D721Med (cell line): ENCODE results near the gene CDH4.
"Not testable (repeated sequence)": the region's sequence is repeated elsewhere in the genome, so short reads cannot be mapped to it uniquely, and the experiment has no call there.

Experiments
- DNase-seq: peaks from one replicate; pipeline ENCODE4 v3.0.0; 2011; ENCODE audit warnings: low spot score; ENCODE audit not compliant: insufficient read length
- FAIRE-seq: peaks from 2 replicates; lab custom pipeline; 2011; peaks lifted over from hg19 to GRCh38; lab: Jason Lieb, UNC
- CTCF ChIP-seq: IDR thresholded peaks from 2 replicates; pipeline ENCODE4 v1.5.1; 2012; ENCODE audit warnings: mild to moderate bottlenecking, control low read depth; ENCODE audit not compliant: insufficient read depth; ENCODE audit errors: missing control alignments

The CDH4 gene

GRCh38 chr20:61478094-61478493, 226.0 kb downstream of the CDH4 start:
- DNase-seq (no peak), FAIRE-seq (no peak)
- no peak for TF ChIP-seq CTCF

GRCh38 chr20:61478611-61479305, 226.7 kb downstream of the CDH4 start:
- TF ChIP-seq CTCF, result no peak
- FAIRE-seq, result no peak
- no peak for DNase-seq

GRCh38 chr20:61479433-61479832, 227.4 kb downstream of the CDH4 start:
- not testable (repeated sequence) for DNase-seq, FAIRE-seq

- FAIRE-seq (no peak), DNase-seq (no peak)
- TF ChIP-seq CTCF, result no peak
Observed at GRCh38 chr20:61480158-61480825, 228.2 kb downstream of the CDH4 start.

GRCh38 chr20:61482056-61482887, 230.2 kb downstream of the CDH4 start:
- no peak for FAIRE-seq
- TF ChIP-seq CTCF, result no peak

GRCh38 chr20:61482901-61483300, 230.8 kb downstream of the CDH4 start:
- TF ChIP-seq CTCF, result no peak
- FAIRE-seq (no peak), DNase-seq (no peak)

More at GRCh38 chr20:61482056-61482887, 230.2 kb downstream of the CDH4 start:
- DNase-seq, result no peak

GRCh38 chr20:61483336-61484067, 231.4 kb downstream of the CDH4 start:
- FAIRE-seq (no peak), DNase-seq (no peak)
- no peak for TF ChIP-seq CTCF
